Mucosa of descending colon (tissue), 3 donors: ENCODE results near the gene ARRDC2. TPM values are rescaled to one million over a fixed set of nuclear protein-coding genes. Genes with fewer than 3 reads are reported as not detected.

Source experiments
- ATAC-seq: fragments of 200-7000 bp; cut with Tn5 transposase; one replicate; pipeline ENCODE4 v1.9.1; 2020; ENCODE audit warnings: mild to moderate bottlenecking, moderate library complexity
- DNase-seq, 3 donors: peaks; one replicate each; pipeline ENCODE4 v3.0.0-alpha.2; 2020
- H3K36me3 ChIP-seq: fragments of 200-600 bp; one replicate; pipeline ENCODE4 v1.8.0; 2021; ENCODE audit warnings: low read depth, mild to moderate bottlenecking
- H3K4me1 ChIP-seq: fragments of 200-600 bp; one replicate; pipeline ENCODE4 v1.8.0; 2021; ENCODE audit warnings: low read depth, mild to moderate bottlenecking
- H3K4me3 ChIP-seq: fragments of 200-600 bp; one replicate; pipeline ENCODE4 v1.8.0; 2021; ENCODE audit warnings: mild to moderate bottlenecking
- H3K9me3 ChIP-seq: fragments of 200-600 bp; one replicate; pipeline ENCODE4 v1.8.0; 2021; ENCODE audit warnings: mild to moderate bottlenecking
- intact Hi-C, 2 donors: fragments of 100-400 bp; cut with DNase I in 1 of 2; cut with micrococcal nuclease in 1 of 2; formaldehyde crosslinking; loops; one replicate each; pipeline versions ENCODE4 v1.11.0 to v1.11.1; 2022; cut with DNase I, micrococcal nuclease
- total RNA-seq, 3 donors: library from RNA; stranded (reverse); fragmentation: NEBNext Ultra II Directional in 2 of 3; extraction: Animal tissue kit (Norgen Biotek cat#: 25700) in 2 of 3; gene quantifications; one replicate each; pipeline versions ENCODE4 v1.2.1 to v1.2.4, GENCODE V29; 2021 to 2023
- TF ChIP-seq, protein P1 (sequence below): fragments of 200-600 bp; IDR thresholded peaks from one replicate; pipeline ENCODE4 v1.8.0; 2022; ENCODE audit warnings: antibody characterized with exemption, mild to moderate bottlenecking
- donor health status: DM: no; HTN: no; CAD: no; lungs with moderate emphysema.
- donor health status: DM: no; HTN: no; CAD: no.
- donor health status: DM: no; HTN: yes; CAD: no.

ARRDC2 gene
- total RNA-seq, 3 donors from 2014 or later: 26.4 to 31.1 (median 30.8) TPM

DNA sequence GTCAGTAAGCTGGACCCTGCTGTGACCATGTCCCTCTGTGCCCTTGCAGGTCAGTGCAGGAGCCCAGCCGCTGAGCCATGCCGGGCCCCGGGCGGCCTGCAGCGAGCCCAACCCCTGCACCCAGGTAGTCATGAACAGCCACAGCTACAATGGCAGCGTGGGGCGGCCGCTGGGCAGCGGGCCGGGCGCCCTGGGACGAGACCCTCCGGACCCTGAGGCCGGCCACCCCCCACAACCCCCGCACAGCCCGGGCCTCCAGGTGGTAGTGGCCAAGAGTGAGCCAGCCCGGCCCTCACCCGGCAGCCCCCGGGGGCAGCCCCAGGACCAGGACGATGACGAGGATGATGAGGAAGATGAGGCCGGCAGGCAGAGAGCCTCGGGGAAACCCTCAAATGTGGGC, 34.2 kb upstream of the ARRDC2 start:
- ATAC-seq (no peak), DNase-seq (no peak)
- Histone ChIP-seq H3K36me3 (no peaks in the 10 kb centered on the region), H3K9me3 (no peaks in the 10 kb centered on the region), H3K4me3 (no peak overlapping the region), H3K4me1 (no peaks in the 10 kb centered on the region)
- intact Hi-C loops: no loop called here
- TF ChIP-seq, protein P1, sequence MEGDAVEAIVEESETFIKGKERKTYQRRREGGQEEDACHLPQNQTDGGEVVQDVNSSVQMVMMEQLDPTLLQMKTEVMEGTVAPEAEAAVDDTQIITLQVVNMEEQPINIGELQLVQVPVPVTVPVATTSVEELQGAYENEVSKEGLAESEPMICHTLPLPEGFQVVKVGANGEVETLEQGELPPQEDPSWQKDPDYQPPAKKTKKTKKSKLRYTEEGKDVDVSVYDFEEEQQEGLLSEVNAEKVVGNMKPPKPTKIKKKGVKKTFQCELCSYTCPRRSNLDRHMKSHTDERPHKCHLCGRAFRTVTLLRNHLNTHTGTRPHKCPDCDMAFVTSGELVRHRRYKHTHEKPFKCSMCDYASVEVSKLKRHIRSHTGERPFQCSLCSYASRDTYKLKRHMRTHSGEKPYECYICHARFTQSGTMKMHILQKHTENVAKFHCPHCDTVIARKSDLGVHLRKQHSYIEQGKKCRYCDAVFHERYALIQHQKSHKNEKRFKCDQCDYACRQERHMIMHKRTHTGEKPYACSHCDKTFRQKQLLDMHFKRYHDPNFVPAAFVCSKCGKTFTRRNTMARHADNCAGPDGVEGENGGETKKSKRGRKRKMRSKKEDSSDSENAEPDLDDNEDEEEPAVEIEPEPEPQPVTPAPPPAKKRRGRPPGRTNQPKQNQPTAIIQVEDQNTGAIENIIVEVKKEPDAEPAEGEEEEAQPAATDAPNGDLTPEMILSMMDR: no peak

DNA sequence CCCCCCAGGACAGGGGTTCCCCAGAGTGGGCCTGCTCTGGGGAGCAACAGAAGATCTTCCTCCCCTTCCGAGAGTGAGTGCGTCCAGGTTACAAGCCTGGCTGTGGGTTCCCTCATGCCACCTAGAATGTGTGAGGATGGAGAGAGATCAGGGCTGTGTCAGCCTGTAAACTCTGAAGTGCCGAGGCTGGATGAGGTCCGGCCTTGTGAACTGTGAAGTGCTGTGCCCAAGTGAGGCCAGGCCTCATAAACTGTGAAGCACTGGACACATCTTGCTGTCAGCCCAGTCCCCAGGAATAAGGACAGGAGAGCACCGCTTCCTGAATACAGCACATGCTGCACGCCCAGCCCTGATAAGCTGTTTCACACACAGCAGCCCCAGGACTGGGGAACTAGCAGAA, 33.4 kb upstream of the ARRDC2 start:
- H3K36me3 ChIP-seq: no peaks in the 10 kb centered on the region
- no peaks in the 10 kb centered on the region for H3K4me1 ChIP-seq
- no peak for DNase-seq
- TF ChIP-seq, protein P1: no peak
- intact Hi-C loops: no loop called here
- no peak overlapping the region for H3K4me3 ChIP-seq
- no peaks in the 10 kb centered on the region for H3K9me3 ChIP-seq
- ATAC-seq: no peak

DNA sequence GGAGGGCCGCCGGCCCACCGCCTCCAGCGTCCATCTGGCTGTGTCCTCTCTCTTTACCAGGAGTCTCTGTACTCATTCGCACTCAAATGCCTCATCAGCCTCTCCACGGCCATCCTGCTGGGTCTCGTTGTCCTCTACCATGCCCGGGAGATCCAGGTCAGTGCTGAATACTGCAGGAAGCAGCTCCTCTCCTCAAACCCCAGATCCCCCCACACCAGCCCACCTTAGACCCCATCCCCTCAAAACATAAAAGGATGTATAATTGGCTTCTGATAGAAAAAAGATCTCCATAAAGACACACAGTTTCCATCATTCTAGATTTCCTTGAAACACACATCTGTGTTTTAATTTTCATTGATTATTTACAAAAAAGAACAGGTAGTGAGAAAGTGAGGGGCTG, 32.9 kb upstream of the ARRDC2 start:
- DNase-seq: no peak
- TF ChIP-seq, protein P1: no peak
- Histone ChIP-seq H3K9me3 (no peaks in the 10 kb centered on the region), H3K36me3 (no peaks in the 10 kb centered on the region), H3K4me3 (no peak overlapping the region), H3K4me1 (no peaks in the 10 kb centered on the region)
- intact Hi-C loops: no loop called here
- ATAC-seq: no peak

DNA sequence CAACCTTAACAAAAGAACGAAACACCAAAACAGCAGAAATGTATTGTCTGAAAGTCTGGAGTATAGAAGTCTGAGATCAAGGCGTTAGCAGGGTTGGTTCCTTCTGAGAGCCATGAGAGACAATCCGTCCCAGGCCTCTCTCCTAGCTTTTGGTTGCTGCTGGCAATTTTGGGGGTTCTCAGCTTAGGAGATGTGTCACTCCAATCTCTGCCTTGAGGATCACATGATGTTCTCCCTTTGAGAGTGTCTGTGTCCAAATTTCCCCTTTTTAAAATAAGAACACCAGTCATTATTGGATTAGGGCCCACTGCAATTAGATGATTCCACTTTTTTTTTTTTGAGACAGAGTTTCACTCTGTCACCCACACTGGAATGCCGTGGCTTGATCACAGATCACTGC, 30.9 kb upstream of the ARRDC2 start:
- ATAC-seq (no peak), DNase-seq (no peak)
- intact Hi-C loops: no loop called here
- Histone ChIP-seq H3K9me3 (no peaks in the 10 kb centered on the region), H3K4me1 (no peaks in the 10 kb centered on the region), H3K36me3 (no peaks in the 10 kb centered on the region), H3K4me3 (no peak overlapping the region)
- TF ChIP-seq, protein P1: no peak

DNA sequence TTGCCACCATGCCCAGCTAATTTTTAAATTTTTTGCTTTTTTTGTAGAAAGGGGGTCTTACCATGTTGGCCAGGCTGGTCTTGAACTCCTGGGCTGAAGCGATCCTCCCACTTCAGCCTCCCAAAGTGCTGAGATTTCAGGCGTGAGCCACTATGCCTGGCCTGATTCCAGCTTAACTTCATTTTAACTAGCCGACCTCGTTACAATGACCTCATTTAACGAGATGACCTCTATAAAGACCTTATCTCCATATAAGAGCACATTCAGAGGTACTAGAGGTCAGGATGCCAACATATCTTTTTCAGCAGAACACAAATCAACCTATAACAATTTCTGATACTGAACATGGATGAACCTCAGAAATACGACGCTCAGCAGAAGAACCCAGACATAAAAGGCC, 30.5 kb upstream of the ARRDC2 start:
- Histone ChIP-seq H3K9me3 (no peaks in the 10 kb centered on the region), H3K4me1 (no peaks in the 10 kb centered on the region), H3K36me3 (no peaks in the 10 kb centered on the region), H3K4me3 (no peak overlapping the region)
- ATAC-seq (no peak), DNase-seq (no peak)
- intact Hi-C loops: no loop called here
- TF ChIP-seq, protein P1: no peak

DNA sequence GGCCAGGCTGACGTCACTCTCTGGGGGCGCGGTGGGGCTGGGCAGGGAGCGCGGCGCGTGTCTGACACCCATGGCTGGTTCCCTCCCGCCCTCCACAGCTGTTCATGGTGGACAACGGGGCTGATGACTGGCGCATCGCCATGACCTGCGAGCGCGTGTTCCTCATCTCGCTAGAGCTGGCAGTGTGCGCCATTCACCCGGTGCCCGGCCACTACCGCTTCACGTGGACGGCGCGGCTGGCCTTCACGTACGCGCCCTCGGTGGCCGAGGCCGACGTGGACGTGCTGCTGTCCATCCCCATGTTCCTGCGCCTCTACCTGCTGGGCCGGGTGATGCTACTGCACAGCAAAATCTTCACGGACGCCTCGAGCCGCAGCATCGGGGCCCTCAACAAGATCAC, 26.4 kb upstream of the ARRDC2 start:
- TF ChIP-seq, protein P1: no peak
- Histone ChIP-seq H3K9me3 (no peaks in the 10 kb centered on the region), H3K4me3 (no peak overlapping the region), H3K36me3 (no peaks in the 10 kb centered on the region), H3K4me1 (no peaks in the 10 kb centered on the region)
- intact Hi-C loops: no loop called here
- ATAC-seq (no peak), DNase-seq (no peak)
